C4-2B (cell line): ENCODE measurements around the gene SH3GL3.

ENCODE experiments used
- H3K27ac ChIP-seq: fragments of 450-650 bp; 2 replicates; pipeline ENCODE4 v1.5.1; 2017
- ZFX ChIP-seq: fragments of 450-650 bp; IDR thresholded peaks from 2 replicates; pipeline ENCODE4 v1.6.1; 2017
- TF ChIP-seq, protein P1 (sequence below): fragments of 450-650 bp; conservative IDR thresholded peaks from 2 replicates; pipeline ENCODE4 v1.5.1; 2017; ENCODE audit warnings: mild to moderate bottlenecking

The SH3GL3 gene

DNA sequence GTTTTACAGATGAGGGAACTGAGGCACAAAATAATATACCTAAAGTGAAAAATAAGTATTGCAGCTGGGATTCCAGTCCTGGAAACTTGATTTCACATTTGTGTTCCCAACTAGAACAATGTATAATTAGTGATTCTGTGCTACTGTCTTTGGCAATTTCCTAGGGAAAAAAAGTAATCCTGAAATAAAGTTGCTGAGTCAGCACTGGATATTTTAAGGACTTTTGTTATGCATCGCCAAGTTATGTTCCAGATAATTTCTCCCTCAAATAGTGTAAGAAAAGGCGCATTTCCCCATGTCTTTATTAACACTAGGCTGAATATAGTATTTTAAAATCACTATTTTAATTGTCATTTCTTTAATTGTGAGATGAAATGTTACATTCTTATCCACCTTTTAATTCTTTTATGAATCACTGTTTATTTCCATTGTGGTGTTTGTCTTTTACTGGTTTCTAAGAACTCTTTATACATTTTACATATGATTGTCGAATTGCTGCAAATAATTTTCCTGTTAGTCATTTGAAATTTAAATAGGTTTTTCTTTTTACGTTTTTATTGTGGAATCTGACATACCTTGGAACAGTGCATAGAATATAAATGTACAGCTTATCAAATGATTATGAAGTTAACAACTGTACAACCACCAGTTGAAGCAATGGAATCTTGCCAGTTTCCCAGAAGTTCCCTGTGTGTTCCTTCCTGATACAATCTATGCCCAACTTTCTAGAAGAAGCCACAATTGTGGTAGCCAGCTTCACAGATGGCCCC is 56.6 kb downstream of the SH3GL3 start:
- no peak overlapping the region for H3K27ac ChIP-seq
- TF ChIP-seq ZFX = no peak
- TF ChIP-seq, protein P1, sequence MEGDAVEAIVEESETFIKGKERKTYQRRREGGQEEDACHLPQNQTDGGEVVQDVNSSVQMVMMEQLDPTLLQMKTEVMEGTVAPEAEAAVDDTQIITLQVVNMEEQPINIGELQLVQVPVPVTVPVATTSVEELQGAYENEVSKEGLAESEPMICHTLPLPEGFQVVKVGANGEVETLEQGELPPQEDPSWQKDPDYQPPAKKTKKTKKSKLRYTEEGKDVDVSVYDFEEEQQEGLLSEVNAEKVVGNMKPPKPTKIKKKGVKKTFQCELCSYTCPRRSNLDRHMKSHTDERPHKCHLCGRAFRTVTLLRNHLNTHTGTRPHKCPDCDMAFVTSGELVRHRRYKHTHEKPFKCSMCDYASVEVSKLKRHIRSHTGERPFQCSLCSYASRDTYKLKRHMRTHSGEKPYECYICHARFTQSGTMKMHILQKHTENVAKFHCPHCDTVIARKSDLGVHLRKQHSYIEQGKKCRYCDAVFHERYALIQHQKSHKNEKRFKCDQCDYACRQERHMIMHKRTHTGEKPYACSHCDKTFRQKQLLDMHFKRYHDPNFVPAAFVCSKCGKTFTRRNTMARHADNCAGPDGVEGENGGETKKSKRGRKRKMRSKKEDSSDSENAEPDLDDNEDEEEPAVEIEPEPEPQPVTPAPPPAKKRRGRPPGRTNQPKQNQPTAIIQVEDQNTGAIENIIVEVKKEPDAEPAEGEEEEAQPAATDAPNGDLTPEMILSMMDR = no peak

DNA sequence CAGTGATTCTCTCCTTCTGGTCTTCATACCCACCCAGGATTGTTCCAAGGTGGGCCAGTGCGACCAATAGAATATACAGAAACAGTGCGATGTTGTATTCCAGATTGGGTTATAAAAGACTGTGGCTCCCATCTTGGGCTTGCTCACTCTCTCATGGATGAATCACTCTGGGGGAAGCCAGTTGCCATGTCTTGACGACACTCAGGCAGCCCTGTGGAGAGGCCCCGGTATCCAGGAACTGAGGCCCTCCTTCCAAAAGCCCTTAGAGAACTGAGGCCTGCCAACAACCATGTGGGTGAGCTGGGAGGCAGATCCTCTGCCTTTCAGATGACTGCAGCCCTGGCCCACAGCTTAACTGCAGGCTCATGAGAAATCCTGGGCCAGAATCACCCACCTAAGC is 57.2 kb downstream of the SH3GL3 start:
- H3K27ac ChIP-seq = no peak overlapping the region
- TF ChIP-seq, protein P1 = no peak
- TF ChIP-seq ZFX = no peak

DNA sequence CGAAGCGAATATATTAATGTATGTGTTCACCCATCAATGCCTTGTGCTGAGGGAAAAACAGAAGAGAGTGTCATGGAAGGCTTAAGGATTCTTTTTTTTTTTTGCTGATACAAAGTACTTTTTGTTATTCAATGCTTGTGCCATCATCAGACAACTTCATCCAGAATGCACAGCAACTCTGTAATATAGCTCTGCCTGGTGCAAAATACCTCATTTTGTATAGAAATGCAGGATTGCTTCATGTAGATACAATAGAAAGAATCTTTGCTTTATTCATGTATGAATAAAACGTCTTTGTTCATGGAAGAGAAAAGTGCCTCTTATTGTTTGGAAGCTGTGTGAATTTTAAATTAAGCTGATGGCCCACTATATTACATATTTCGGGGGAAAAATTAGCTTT is 62.9 kb downstream of the SH3GL3 start:
- no peak overlapping the region for H3K27ac ChIP-seq
- TF ChIP-seq, protein P1 = no peak
- TF ChIP-seq ZFX = no peak

DNA sequence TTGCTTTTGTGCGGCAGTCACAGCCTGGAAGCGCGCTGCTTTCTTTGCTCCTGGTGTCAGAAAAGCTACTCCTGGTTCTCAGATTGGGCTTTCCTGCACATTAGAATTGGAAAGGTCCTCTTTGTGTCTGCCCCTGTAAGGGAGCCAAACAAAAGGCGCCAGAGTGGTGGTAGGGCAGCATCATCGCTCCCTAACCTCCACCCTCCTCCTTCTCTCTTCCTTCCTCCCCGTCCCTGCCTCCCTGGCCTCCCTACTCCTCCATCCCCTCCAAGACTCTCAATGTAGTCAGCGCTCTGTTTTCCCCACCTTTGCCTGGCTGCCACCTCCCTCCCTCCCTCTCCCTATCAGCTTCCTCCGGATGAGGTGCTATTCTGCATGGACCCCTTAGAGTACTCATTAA is 65.3 kb downstream of the SH3GL3 start:
- no peak overlapping the region for H3K27ac ChIP-seq
- no peak for TF ChIP-seq ZFX
- TF ChIP-seq, protein P1 = no peak

DNA sequence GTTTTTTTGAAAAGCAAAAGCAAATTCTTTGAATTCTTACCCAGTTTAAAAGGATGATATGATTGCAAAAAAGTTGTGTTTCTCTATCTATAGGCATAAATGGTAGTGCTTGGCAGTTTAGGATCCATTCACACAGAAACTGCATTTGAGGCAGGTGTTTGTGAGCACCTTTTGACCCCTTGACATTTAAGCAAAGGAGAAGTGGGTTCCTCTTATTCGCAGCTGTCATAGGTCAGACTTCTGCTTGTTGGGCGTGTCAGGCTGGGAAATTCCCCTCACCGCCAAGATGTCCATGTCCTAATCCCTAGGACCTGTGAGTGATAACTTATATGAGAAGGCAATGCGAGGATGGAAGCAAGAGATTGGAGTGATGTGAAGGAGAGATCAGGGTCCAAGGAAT is 67.4 kb downstream of the SH3GL3 start:
- no peak for TF ChIP-seq ZFX
- TF ChIP-seq, protein P1 = no peak
- no peak overlapping the region for H3K27ac ChIP-seq

DNA sequence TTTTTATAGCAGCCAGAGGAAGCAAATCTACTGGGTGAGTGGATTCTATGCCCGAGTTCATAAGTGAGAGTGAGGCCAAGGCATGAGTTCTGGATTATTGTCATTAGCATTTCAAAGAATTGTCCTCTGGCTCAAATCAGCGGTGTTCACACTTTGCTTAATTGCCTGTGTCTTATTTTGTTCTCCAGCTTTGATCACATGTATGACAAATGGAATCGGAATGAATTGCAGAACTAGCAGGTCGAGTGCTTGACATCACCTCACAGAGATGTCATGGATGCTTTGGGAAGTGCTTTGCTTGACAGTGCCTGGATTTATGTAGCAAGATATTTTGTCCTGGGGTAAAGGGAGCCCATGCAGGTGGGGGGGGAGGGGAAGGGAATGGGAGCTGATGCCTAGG is 68.0 kb downstream of the SH3GL3 start:
- no peak for TF ChIP-seq ZFX
- TF ChIP-seq, protein P1 = no peak
- H3K27ac ChIP-seq = no peak overlapping the region

DNA sequence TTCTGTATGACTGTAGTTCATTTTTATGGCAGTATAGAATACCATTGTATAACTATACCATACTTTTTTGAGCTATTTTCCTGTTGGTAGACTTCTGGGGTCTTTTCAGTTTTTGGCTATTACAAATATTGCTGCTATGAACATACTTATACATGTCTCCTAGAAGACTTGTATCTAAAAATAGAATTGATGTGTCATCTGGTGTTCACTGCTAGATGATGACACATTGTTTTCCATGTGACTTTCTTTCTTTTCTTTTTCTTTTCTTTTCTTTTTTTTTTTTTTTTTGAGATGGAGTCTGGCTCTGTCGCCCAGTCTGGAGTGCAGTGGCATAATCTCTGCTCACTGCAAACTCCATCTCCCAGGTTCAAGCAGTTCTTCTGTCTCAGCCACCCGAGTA is 69.8 kb downstream of the SH3GL3 start:
- no peak for TF ChIP-seq ZFX
- TF ChIP-seq, protein P1 = no peak
- no peak overlapping the region for H3K27ac ChIP-seq
